GM23248 (cell line): Measurements from ENCODE around the gene ISCA1. TPM values are rescaled to one million over a fixed set of nuclear protein-coding genes. Genes with fewer than 3 reads are reported as not detected.

Experiments used
- DNase-seq: peaks from one replicate; pipeline ENCODE4 v3.0.0-alpha.2; 2015
- H2AFZ ChIP-seq: fragments of 200-600 bp; sonication (generic); 2 replicates; pipeline ENCODE4 v1.6.1; 2016; ENCODE audit warnings: antibody characterized with exemption
- H3F3A ChIP-seq: fragments of 200-600 bp; sonication (generic); 2 replicates; pipeline ENCODE4 v1.6.1; 2016; ENCODE audit warnings: mild to moderate bottlenecking, antibody characterized with exemption, mixed run types; ENCODE audit not compliant: insufficient read depth
- H3K27ac ChIP-seq: fragments of 200-600 bp; sonication (generic); 2 replicates; pipeline ENCODE4 v1.5.1; 2016; ENCODE audit warnings: mild to moderate bottlenecking
- H3K27me3 ChIP-seq: fragments of 200-600 bp; sonication (generic); replicated peaks from 2 replicates; pipeline ENCODE4 v1.6.1; 2016; ENCODE audit warnings: mild to moderate bottlenecking; ENCODE audit not compliant: insufficient read depth
- H3K36me3 ChIP-seq: fragments of 200-600 bp; sonication (generic); 2 replicates; pipeline ENCODE4 v1.6.1; 2016; ENCODE audit warnings: low read depth, mild to moderate bottlenecking
- H3K4me1 ChIP-seq: fragments of 200-600 bp; sonication (generic); 2 replicates; pipeline ENCODE4 v1.6.1; 2016; ENCODE audit warnings: mild to moderate bottlenecking; ENCODE audit not compliant: insufficient read depth
- H3K4me2 ChIP-seq: fragments of 200-600 bp; sonication (generic); one replicate; pipeline ENCODE4 v1.6.1; 2016; ENCODE audit warnings: mild to moderate bottlenecking; ENCODE audit not compliant: unreplicated experiment
- H3K4me3 ChIP-seq: fragments of 200-600 bp; sonication (generic); 2 replicates; pipeline ENCODE4 v1.5.1; 2016; ENCODE audit warnings: mild to moderate bottlenecking
- H3K79me2 ChIP-seq: fragments of 200-600 bp; sonication (generic); 2 replicates; pipeline ENCODE4 v1.6.1; 2016; ENCODE audit warnings: mild to moderate bottlenecking; ENCODE audit not compliant: insufficient read depth
- H3K9ac ChIP-seq: fragments of 200-600 bp; sonication (generic); 2 replicates; pipeline ENCODE4 v1.6.1; 2016; ENCODE audit warnings: mild to moderate bottlenecking
- H3K9me2 ChIP-seq: fragments of 200-600 bp; sonication (generic); 2 replicates; pipeline ENCODE4 v1.6.1; 2016; ENCODE audit warnings: mixed run types, mild to moderate bottlenecking, moderate library complexity; ENCODE audit not compliant: insufficient read depth
- H3K9me3 ChIP-seq: fragments of 200-600 bp; sonication (generic); one replicate; pipeline ENCODE4 v1.6.1; 2017; ENCODE audit warnings: low read depth
- H4K20me1 ChIP-seq: fragments of 200-600 bp; sonication (generic); 2 replicates; pipeline ENCODE4 v1.6.0; 2016; ENCODE audit not compliant: insufficient read depth
- EZH2 ChIP-seq: fragments of 200-600 bp; sonication (generic); IDR thresholded peaks from 2 replicates; pipeline ENCODE4 v1.6.1; 2018; ENCODE audit warnings: antibody characterized with exemption, mild to moderate bottlenecking; ENCODE audit not compliant: insufficient read depth, poor library complexity, severe bottlenecking
- EZH2phosphoT487 ChIP-seq: fragments of 200-600 bp; sonication (generic); IDR thresholded peaks from 2 replicates; pipeline ENCODE4 v1.6.1; 2018; ENCODE audit warnings: antibody characterized with exemption, moderate library complexity, mild to moderate bottlenecking, low read depth; ENCODE audit not compliant: insufficient read depth
- WGBS, 2 experiments: methylation state at CpG; one replicate each; pipeline ENCODE4 v1.1.6; 2015 to 2017; ENCODE audit warnings: low lambda C conversion rate in 2 of 2, low coverage in 1 of 2; ENCODE audit errors: missing lambda C conversion rate in 2 of 2; 5-methylcytosine and 5-hydroxymethylcytosine counted together
- in situ Hi-C: fragments of 300-500 bp; cut with MboI; formaldehyde crosslinking; loops from 2 replicates; pipeline ENCODE4 v1.15.0; 2020
- polyA plus RNA-seq: library from polyadenylated mRNA; unstranded; fragments of >200 nt; fragmentation: Nextera tagmentation; extraction: Ambion mirVana; gene quantifications from 2 replicates; pipeline ENCODE4 v1.2.1, GENCODE V29; 2016
- total RNA-seq: library from RNA; depleted of rRNA; stranded (reverse); fragments of >200 nt; shearing (Covaris generic); gene quantifications from 2 replicates; pipeline ENCODE4 v1.2.3, GENCODE V29; 2014

The ISCA1 gene
- total and polyA plus RNA-seq, 2 experiments from 2014 or later, result 45.4 to 46.7 TPM

DNA sequence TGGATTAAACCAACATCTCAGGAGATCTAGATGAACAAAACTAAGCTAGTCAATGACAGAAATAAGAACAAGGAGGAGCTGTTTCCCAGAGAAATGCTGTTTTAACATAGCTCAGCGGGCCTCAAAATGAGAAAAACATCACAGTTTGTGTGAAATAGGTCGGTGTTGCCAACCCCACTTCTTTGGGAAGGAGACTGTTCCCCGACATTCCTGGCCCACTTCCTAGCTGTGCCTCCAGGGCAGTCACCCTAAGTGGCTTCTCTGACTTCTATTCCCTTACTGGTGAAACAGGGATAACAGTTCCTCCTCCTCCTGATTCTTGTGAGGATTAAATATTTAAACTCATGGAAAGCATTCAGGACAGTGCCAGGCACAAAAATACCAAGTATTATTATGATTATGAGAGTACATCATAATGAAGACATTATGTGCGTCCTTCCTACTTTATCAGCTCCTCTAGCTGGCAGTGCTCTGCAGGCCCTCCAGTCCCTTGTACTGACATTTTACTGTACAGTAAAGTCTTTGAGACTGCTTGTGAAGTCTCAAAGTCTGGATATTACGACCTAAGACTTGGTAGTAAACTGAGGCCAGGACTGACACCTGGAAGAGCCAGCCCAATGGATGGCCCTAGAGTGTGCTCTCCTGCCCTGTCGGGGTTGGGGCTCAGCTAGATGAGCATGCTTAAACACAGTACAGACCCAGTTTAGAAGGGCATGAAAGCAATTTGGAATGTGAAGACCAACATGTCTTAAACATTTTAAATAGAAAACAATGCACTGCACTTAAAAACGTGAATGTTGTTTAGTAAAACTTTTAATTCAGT is 7.3 kb downstream of the ISCA1 start:
- Histone ChIP-seq H3K4me2 (no peak overlapping the region), H3K27me3 (no peaks in the 10 kb centered on the region), H3K4me1 (no peaks in the 10 kb centered on the region), H3K79me2 (peaks cover 91% of the 10 kb centered on the region), H3K9me2 (no peaks in the 10 kb centered on the region), H3K4me3 (no peak overlapping the region), H3F3A (no peaks in the 10 kb centered on the region), H4K20me1 (no peaks in the 10 kb centered on the region), H3K36me3 (peaks cover 17% of the 10 kb centered on the region), H2AFZ (no peak overlapping the region), H3K9me3 (no peaks in the 10 kb centered on the region), H3K27ac (no peak overlapping the region), H3K9ac (no peak overlapping the region)
- WGBS, 2 experiments, result 61 to 64% methylated on average over 7 of the region's 7 CpGs
- no peak for TF ChIP-seq EZH2phosphoT487
- TF ChIP-seq EZH2, result no peak
- in situ Hi-C loops, result no loop called here
- DNase-seq, result no peak

- 97 to 98% methylated on average over 4 of the region's 4 CpGs for WGBS, 2 experiments
- in situ Hi-C loops, result no loop called here
- no peak for DNase-seq
Observed at GRCh38 chr9:86272221-86272620, 10.1 kb downstream of the ISCA1 start.

GRCh38 chr9:86263876-86264275 is 18.5 kb downstream of the ISCA1 start:
- H3K36me3 ChIP-seq, result peaks cover 13% of the 10 kb centered on the region; the same call in 1 of the 2 replicates
- H3F3A ChIP-seq, result no peaks in the 10 kb centered on the region
- H3K4me3 ChIP-seq, result no peak overlapping the region
- in situ Hi-C loops, result no loop called here
- H3K27ac ChIP-seq, result no peak overlapping the region
- H3K9me2 ChIP-seq, result no peaks in the 10 kb centered on the region
- DNase-seq, result no peak
- H3K4me1 ChIP-seq, result no peaks in the 10 kb centered on the region
- H3K4me2 ChIP-seq, result no peak overlapping the region
- no peaks in the 10 kb centered on the region for H4K20me1 ChIP-seq
- no peak overlapping the region for H2AFZ ChIP-seq
- no peak overlapping the region for H3K9ac ChIP-seq
- no peak for TF ChIP-seq EZH2phosphoT487
- no peak for TF ChIP-seq EZH2
- WGBS, 2 experiments, result 84 to 85% methylated on average over 6 of the region's 6 CpGs
- H3K27me3 ChIP-seq, result no peaks in the 10 kb centered on the region
- peaks cover 40% of the 10 kb centered on the region for H3K79me2 ChIP-seq
- no peaks in the 10 kb centered on the region for H3K9me3 ChIP-seq

More at GRCh38 chr9:86272221-86272620, 10.1 kb downstream of the ISCA1 start:
- Histone ChIP-seq H3K4me3 (no peak overlapping the region), H3K4me2 (no peak overlapping the region), H3K27me3 (no peaks in the 10 kb centered on the region), H3K9me3 (no peaks in the 10 kb centered on the region), H2AFZ (no peak overlapping the region), H3K79me2 (peaks cover 81% of the 10 kb centered on the region), H3K27ac (no peak overlapping the region), H3K9ac (no peak overlapping the region), H3K4me1 (no peaks in the 10 kb centered on the region), H4K20me1 (no peaks in the 10 kb centered on the region), H3K36me3 (peaks cover 21% of the 10 kb centered on the region), H3K9me2 (no peaks in the 10 kb centered on the region), H3F3A (no peaks in the 10 kb centered on the region)
- TF ChIP-seq EZH2phosphoT487 (no peak), EZH2 (no peak)

GRCh38 chr9:86262492-86262891 is 19.8 kb downstream of the ISCA1 start:
- H3F3A ChIP-seq, result no peaks in the 10 kb centered on the region
- H3K9me2 ChIP-seq, result no peaks in the 10 kb centered on the region
- no peak overlapping the region for H3K9ac ChIP-seq
- H3K27ac ChIP-seq, result no peak overlapping the region
- H4K20me1 ChIP-seq, result no peaks in the 10 kb centered on the region
- no peak for DNase-seq
- in situ Hi-C loops, result no loop called here
- H3K4me2 ChIP-seq, result no peak overlapping the region
- no peaks in the 10 kb centered on the region for H3K4me1 ChIP-seq
- H2AFZ ChIP-seq, result no peak overlapping the region
- H3K27me3 ChIP-seq, result no peaks in the 10 kb centered on the region
- H3K4me3 ChIP-seq, result no peak overlapping the region
- no peaks in the 10 kb centered on the region for H3K9me3 ChIP-seq
- H3K36me3 ChIP-seq, result peaks cover 10% of the 10 kb centered on the region; the same call in 1 of the 2 replicates
- WGBS, 2 experiments, result 78 to 81% methylated on average over 4 of the region's 4 CpGs
- H3K79me2 ChIP-seq, result peaks cover 26% of the 10 kb centered on the region
- TF ChIP-seq EZH2 (no peak), EZH2phosphoT487 (no peak)
